Measurements from ENCODE around the gene ZFHX3. TPM values are rescaled to one million over a fixed set of nuclear protein-coding genes. Genes with fewer than 3 reads are reported as not detected.

Gene ZFHX3
- total RNA-seq, 1 experiment from 2014 or later = 1.5 TPM

- Histone ChIP-seq H2BK120ac (ENCODE audit: low read depth, low read length, poor library complexity, severe bottlenecking) (no peak overlapping the region), H4K8ac (replicated peaks; ENCODE audit: insufficient read length, low read depth, low read length) (no peak overlapping the region), H3K23ac (ENCODE audit: insufficient read length, low read depth, low read length) (no peak overlapping the region), H2BK12ac (ENCODE audit: insufficient read length, low read depth, low read length) (no peak overlapping the region), H4K5ac (ENCODE audit: insufficient read length, low read depth, low read length) (no peak overlapping the region), H3K4ac (ENCODE audit: low read depth, low read length) (no peak overlapping the region), H2BK5ac (ENCODE audit: insufficient read length, low read length) (no peak overlapping the region), H3K4me2 (ENCODE audit: insufficient read depth, insufficient read length, low read length) (no peak overlapping the region), H3K9me3 (ENCODE audit: control insufficient read depth, low read depth, low read length) (no peaks in the 10 kb centered on the region), H3K9ac (ENCODE audit: extremely low read depth, insufficient read length, low read length) (no peak overlapping the region), H3K4me1 (ENCODE audit: insufficient read depth, low read length) (peaks cover 23% of the 10 kb centered on the region; the same call in 1 of the 2 replicates), H3T11ph (ENCODE audit: low read length) (no peak overlapping the region), H3K79me2 (ENCODE audit: insufficient read depth, low read length) (no peaks in the 10 kb centered on the region), H4K20me1 (ENCODE audit: control insufficient read depth, insufficient read depth, insufficient read length) (no peaks in the 10 kb centered on the region), H3K14ac (ENCODE audit: insufficient read depth, low read length) (no peak overlapping the region), H4K91ac (ENCODE audit: insufficient read length, low read depth, low read length) (no peak overlapping the region), H2AK5ac (ENCODE audit: insufficient read length, low read length) (no peak overlapping the region), H3K18ac (ENCODE audit: insufficient read length, low read depth, low read length) (no peak overlapping the region), H3K56ac (ENCODE audit: insufficient read length, low read depth, low read length) (no peak overlapping the region), H3K27me3 (ENCODE audit: insufficient read depth, low read length) (peaks cover 67% of the 10 kb centered on the region), H3K23me2 (ENCODE audit: insufficient read length, low read depth, low read length, poor library complexity, severe bottlenecking) (peaks cover 3% of the 10 kb centered on the region), H3K79me1 (ENCODE audit: insufficient read depth, low read depth, low read length, poor library complexity, severe bottlenecking) (no peaks in the 10 kb centered on the region), H3K27ac (ENCODE audit: insufficient read length, low read depth, low read length) (no peak overlapping the region), H2AFZ (ENCODE audit: low read length) (no peak overlapping the region), H2BK15ac (ENCODE audit: low read depth, low read length) (no peak overlapping the region), H2BK20ac (ENCODE audit: low read depth, low read length, poor library complexity, severe bottlenecking) (no peak overlapping the region)
- no CpG with 5 or more reads among the region's 14 CpGs for WGBS (ENCODE audit: extremely low coverage, insufficient read length, low lambda C conversion rate)
- peaks cover 0 to 2% (median 0%) of the 10 kb centered on the region in 3 experiments; a peak in 3 of 7 replicates for H3K36me3 Mint-ChIP-seq (ENCODE audit: insufficient read depth in 1 of 3, low read depth in 3 of 3)
- no peak for TF ChIP-seq CTCF (conservative IDR thresholded peaks at IDR 0.05)
- no peak overlapping the region; a peak in 1 of 5 replicates for H3K4me3 Mint-ChIP-seq
- H3K27ac Mint-ChIP-seq = no peak overlapping the region
- H3K9me3 Mint-ChIP-seq = peaks cover 2 to 9% of the 10 kb centered on the region in 2 experiments; a peak in 2 of 5 replicates
- no peak for DNase-seq
- H3K4me1 Mint-ChIP-seq = peaks cover 86 to 90% of the 10 kb centered on the region in 2 experiments
- peaks cover 97% of the 10 kb centered on the region for H3K27me3 Mint-ChIP-seq (ENCODE audit: low read depth)
Observed at GRCh38 chr16:73037845-73038570, 9.9 kb downstream of the ZFHX3 start.

Measured in H9 (cell line).